HG03378 (cell line): ENCODE measurements around the gene SAMM50.
A peak's percentile ranks its signal among the peaks of the same experiment; 100 is the strongest.
"Not testable (repeated sequence)": the region's sequence is repeated elsewhere in the genome, so short reads cannot be mapped to it uniquely, and the experiment has no call there.

Experiments used
- ATAC-seq: cut with Tn5 transposase; IDR thresholded peaks from one replicate; pipeline ENCODE4 v1.9.1; 2021; ENCODE audit warnings: mild to moderate bottlenecking, moderate library complexity; ENCODE audit not compliant: unreplicated experiment

Gene SAMM50

DNA sequence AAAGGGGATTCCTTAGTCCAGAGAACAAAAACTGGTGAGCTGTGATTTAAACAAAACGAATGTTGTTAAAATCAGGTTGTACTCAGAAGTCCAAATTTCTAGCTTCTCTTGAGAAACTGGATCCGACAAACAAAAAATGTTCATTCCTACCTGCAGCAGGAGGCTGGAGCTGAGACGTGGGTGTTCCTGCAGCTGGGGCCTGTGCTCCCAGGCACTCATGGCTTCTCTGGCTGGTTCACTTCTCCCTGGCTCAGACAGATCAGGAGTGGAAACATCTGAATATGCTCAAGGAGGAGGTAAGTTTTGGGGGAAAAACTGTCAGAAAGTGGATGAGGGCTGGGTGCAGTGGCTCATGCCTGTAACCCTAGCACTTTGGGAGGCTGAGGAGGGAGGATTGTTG, 44.1 kb downstream of the SAMM50 start:
- no peak for ATAC-seq

DNA sequence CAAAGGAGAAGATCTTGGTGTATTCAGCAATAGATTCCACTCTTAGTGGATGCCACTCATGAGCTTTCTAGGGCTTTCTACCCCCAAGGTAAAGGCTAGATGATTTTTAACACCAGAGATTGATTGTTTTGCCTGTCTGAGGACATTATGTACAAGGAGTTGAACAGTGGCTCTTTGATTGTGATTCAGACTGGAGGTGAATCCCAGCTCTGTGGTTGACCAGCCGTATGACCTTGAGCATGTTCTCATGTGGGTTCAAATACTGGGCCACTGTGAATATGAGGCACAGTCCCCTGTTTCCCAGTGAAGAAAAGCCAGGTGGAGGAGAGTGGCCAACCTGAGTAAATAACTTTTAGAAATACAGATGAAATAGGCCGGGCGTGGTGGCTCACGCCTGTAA, 44.9 kb downstream of the SAMM50 start:
- ATAC-seq, result no peak

DNA sequence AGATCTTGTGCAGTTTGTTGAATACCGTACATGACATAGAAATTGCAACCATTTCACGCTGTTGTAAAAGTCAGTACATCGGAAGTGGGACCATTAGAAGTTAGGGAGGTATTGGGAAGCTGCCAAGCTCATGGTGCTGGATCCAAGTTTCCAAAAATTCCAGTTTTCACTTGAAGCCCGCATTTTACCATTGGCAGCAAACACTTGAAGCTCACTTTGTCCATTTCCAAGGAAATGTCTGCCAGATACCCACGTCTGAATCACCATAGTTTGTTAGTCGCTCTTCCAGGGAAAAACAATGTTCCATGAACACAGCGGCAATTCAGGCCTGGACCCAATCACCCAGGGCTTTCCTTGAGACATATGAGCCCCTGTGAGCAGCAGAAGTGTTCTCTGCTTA, 46.3 kb downstream of the SAMM50 start:
- ATAC-seq, result no peak

DNA sequence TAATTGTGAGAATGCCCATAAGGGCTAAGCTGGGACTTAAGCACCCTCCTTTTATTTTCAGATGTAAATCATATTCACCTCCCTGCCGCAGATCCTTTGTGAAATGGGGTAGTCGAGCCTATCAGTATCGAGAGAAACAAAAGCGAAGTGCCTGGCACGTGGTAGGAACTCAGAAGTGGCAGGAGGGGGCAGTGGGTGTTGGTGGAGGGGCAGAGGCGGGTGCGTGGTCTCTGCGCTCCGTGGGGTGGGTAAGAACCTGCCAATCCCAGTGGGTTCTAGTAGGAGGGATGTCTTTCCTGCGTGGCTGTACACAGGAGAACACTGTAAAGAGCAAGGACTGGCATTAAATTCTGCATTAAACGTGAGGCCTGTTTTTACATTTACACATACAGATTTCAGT, 47.1 kb downstream of the SAMM50 start:
- ATAC-seq, result no peak

DNA sequence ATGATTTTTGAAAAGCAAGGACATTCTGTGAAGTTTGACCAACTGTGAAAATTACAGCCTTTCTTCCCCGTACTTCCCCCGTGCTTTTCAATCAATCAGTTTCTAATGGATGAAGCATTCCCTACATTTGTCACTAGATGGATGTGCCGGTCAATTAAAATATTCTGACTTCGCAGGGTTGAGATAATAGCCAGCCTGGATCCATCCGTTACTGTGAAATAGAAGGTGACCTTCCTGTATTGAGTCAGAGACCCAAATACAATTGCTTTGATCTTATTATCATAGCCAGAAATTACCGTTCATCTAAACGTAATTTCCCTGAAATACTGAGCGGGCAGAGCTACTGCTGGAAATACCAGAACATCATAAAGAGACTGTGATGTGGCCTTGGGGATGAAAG, 47.8 kb downstream of the SAMM50 start:
- ATAC-seq, result no peak

DNA sequence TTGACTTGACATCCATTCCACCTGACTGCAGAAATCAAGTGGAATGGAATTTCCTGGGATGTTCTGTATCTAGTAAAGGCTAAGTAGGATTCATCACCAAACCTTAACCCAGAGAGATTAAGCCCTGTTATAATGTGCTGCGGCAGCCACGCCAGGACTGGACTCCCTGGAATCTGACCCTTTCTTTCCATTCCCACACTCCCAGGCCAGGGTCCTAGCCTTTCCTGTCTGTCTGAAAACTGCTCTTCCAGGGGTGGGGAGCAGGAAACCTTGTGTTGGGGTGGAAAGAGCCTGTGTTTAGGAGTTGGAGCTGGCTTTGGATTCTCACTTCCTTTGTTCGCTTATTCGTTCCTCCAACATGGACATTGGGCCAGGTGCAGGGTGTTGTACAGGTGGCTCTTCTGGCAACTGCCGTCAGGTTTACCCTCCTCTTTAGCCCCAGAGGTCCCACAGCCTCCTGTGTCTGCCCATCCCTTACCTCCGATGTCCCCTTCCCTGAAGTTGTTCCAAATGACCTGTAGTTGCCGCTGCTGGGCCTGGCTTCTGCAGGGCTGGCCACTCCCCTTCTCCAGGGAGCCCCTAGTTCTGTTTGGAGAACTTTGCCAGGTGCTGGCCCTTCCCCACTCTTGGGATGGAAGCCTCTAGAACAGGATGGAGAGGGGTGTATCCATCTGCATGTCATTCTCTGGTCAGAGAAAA, 48.3 kb downstream of the SAMM50 start:
- ATAC-seq, result no peak

DNA sequence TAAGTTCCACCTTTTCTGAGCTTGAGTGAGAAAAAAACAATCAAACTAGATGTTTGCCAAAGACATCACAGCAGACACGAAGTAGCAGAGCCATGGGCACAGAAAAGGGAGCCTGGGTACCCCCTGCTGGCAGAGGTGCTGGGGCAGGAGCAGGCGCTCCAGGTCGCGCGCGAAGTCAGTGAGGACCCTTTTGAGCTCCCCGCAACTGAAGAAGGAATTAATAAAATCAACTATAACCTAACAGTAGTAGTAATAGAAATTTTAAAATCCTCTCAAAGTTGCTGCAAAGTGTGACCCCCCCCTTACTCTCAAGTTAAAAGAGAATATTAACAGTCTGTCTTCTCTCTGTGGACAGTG, 48.8 kb downstream of the SAMM50 start:
- no peak for ATAC-seq

DNA sequence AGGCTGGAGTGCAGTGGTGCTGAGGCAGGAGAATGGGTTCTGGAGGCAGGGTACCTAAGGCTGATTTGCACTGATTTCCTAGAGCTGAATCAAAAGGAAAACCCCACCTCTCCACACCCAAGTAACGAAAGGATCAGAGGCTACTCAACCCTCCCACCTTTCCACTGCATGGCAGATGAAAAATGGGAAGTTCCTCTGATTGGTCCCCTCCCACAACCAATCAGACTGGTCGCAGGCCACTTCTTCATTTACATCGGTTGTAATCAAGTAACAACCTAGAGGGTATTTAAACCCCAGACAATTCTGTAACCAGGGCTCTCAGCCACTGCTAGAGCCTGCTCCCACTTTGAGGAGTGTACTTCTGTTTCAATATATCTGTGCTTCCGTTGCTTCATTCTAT, 50.3 kb downstream of the SAMM50 start:
- no peak for ATAC-seq

DNA sequence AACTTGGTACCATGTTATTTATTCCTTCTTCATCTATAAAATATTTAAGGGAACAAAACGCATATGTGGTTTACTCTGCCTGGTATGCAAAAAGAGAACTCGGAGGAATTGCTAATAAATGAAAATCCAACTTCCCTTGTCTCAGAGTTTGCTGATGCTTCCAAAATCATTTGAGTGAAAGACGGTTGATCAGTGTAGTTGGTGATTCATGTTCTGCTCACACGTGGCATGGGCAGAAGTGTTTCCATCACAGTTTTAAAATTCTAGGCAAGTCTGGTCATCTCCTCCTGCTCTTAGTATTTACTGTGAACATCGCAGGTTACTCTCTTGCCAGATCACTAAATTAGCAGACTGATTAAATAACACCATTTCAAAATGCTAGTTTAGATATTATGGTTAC, 56.9 kb downstream of the SAMM50 start:
- ATAC-seq, result no peak

DNA sequence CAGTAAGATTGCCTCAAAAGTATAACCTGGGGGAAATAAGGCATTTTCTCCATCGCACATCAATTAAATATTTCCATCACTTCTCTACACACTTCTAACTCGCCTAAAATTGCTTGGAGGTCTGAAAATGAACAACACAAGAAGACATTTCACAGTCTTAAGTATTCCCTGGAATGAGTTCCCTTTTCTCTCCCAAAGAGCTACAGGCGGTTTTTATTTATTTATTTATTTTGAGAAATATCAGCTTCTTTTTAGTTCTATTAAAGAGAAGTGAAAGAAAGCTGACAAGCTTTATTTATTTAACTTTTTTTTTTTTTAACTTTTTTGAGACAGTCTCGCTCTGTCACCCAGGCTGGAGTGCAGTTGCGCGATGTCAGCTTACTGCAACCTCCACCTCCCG, 57.3 kb downstream of the SAMM50 start:
- ATAC-seq, result no peak

DNA sequence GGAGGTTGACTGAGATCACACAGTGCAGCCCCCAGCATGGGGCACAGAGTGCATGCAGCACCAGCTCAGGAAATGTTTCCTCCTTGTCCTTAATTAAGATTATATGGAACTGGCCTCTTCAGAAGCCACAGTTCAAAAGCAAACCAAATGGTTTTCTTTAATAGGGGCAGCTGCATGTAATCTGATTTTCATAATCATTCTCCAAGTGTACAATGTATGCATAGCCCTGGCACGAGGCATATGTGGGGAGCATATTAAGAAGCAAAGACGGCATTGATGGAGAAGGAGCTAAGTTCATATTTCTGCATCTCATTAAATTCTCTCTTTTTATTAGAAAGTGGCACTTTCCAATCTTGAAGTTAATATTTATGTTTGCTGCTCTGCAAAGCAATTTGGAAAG, 59.0 kb downstream of the SAMM50 start:
- ATAC-seq, result no peak

DNA sequence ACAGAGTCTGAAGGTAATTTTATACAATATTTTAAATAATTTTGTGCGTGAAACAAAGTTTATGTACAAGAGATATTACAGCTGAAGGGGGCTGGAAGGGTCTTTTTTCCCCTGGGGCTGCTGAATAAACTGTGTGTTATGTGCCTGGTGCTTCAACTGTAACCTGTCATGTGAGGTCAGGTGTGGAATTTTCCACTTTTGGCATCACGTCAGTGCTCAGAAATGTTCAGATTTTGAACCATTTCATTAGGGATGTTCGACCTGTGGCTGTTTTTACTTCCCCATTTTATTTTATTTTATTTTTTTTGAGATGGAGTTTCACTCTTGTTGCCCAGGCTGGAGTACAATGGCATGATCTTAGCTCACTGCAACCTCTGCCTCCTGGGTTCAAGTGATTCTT, 61.3 kb downstream of the SAMM50 start:
- not testable (repeated sequence) for ATAC-seq

DNA sequence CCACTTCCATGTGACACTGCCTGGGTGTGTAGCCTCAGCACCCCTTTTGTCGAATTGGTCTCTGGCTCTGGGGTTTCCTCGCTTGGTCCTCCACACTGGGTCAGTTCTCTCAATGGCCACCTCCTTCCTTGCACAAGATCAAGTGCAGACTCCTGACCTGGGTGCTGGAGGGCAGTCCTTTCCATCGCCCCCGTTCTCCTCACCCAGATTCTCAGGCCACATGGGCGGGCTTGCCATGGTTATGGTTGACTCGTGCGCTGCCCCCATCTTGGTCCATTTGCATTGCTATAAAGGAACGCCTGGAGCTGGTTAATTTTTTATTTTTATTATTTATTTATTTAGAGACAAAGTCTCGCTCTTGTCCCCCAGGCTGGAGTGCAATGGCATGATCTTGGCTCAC, 63.4 kb downstream of the SAMM50 start:
- no peak for ATAC-seq

DNA sequence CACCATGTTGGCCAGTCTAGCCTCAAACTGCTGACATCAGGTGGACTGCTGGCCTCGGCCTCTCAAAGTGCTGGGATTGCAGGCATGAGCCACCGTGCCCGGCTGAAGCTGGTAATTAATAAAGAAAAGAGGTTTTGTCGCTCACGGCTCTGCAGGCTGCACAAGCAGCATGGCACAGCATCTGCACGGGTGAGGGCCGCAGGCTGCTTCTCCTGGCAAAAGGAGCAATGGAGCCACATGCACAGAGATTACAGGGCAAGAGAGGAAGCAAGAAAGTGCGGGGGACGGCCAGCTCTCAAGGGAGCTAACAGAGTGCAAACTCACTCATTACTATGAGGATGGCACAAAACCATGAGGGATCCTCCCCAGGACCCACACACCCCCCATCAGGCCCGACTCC, 64.2 kb downstream of the SAMM50 start:
- ATAC-seq, result no peak

DNA sequence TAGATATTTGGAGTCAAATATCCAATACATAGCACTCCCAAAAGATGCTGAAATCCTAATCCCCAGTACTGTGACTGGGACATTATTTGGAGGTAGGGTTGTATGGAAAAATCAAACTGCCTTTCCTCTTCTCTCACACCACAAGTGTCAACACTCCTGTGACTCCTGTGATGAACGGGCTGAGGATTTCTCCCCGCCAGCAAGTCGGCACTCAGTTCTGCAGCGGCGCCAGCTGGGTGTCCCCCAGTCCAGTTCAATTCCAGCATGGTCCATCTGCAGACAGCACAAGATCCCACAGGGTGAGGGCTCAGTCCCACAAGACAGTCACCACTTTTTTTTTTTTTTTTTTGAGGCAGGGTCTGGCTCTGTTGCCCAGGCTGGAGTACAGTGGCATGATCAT, 64.6 kb downstream of the SAMM50 start:
- ATAC-seq, result no peak

DNA sequence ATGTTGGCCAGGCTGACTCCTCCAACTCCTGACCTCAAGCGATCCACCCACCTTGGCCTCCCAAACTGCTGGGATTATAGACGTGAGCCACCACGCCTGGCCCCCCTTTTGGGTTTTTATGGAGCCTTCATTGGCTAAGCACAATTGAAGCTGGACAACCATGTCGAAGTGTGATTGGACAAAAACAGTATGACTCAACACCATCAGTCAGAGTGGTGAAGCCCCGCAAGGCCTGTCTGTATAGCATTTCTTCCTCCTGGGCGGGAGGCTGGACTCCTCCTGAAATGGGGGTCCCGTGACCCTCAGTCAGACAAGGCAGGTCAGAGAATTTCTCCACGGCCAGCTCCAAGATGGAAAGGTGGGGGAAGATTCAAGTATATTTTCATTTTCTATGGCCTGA, 65.7 kb downstream of the SAMM50 start:
- ATAC-seq, result no peak

DNA sequence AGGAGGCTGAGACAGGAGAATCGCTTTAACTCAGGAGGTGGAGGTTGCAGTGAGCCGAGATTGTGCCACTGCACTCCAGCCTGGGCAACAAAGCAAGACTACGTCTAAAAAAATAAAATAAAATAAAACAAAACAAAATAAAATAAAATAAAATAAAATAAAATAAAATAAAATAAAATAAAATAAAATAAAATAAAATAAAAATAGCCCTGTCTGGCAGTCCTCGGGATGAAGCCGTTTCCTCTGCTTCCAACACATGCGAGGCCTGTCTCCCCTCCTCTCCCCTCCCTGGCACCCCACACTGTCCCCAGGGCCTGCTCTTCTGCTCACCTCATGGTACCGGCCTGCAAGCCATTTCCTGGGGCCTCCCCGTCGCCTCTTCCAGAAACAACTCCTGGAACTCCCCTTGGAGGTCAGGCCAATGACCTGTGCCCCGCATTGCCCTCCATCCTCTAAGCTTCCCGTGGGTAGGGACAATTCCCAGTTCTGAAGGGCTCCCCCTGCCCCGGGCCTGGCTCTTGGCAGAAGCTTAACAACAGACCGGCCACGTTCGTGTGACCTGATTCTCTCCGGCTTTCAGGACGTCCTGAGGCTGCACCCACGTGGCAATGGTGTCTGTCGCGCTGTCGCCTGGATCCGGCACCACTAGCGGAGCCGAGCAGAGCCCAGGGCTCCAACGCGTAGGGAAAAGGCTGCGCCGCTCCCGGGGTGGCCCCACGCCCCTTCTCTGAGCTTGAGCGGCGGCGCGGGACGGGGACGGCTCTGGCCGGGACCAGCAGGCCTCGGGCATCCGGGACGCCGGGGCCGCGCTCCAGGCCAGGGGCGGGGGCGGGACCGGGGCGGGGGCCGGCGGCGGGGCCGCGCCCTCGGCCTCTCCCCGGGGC, 68.4 kb downstream of the SAMM50 start:
- no peak for ATAC-seq

DNA sequence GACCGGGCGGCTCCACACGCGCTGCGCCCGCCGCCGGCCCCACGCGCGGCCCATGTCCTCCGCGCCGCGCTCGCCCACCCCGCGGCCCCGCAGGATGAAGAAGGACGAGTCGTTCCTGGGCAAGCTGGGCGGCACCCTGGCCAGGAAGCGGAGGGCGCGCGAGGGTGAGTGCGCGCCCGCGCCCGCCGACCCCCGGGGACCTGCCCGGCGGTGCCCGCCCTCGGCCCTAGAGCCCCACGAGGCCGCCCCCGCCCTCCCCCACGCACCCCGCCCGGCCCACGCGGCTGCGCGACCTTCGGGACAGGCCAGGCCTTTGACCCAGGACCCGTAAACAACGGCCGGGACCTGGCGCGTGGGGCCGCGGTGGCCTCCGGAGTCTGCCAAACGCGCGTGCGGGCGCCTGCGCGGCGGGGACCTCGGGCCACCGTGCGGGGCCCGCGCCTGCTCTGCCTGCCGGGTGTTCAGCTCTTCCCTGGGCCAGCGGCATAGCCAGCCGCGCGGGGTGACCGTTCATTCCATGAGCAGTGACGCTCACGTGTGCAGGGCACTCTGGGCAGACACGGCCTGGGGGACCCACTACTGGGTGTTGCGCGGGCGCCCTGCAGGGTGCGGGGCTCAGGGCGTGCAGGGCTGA, 69.2 kb downstream of the SAMM50 start, which contains the start of gene PARVB:
Gene PARVB (plus strand): TSS at position 15 of the 634 bp plus-strand sequence. CDS start 38 bp downstream, at position 53.
- ATAC-seq, result no peak

DNA sequence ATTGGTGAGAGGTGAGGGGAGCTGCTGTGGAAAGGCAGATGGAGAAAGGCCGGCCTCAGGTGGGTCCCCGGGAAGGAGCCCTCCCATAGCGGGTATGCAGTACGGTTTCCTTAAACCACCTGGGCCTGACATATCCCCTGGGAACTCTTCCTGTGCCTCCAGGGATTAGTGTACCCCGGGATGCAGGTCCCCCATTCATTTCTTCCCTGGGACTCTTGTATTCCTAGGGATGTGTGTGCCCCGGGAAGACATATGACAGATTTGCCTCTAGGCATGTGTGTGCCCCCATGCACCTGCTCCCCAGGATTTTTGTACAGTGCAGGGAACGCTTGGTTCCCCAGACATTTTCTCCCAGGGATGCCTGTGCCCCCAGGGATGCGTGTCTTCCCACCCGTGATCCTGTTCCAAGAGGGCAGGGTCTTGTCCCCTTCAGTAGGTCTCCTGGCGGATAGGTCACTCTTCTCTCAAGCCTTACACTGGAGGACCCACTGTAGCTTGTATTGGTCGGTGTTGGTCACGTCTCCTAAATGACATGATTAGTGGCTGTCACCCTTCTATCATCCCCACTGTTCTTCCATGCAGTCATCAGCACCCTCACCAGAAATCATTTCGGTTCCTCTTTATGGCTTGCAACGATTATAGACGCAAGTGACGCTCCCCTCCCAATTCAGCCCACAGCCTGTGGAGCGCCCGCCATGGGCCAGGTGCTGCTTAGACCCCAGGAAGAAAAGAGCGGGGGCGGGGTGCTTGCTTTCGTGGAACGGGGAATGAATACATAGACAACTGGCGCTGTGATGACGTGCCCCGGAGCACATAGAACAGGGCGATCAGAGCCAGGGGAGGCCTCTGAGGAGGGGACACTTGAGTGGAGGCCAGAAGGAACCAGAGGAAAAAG, 70.2 kb downstream of the SAMM50 start:
- peak; percentile 72 for ATAC-seq

DNA sequence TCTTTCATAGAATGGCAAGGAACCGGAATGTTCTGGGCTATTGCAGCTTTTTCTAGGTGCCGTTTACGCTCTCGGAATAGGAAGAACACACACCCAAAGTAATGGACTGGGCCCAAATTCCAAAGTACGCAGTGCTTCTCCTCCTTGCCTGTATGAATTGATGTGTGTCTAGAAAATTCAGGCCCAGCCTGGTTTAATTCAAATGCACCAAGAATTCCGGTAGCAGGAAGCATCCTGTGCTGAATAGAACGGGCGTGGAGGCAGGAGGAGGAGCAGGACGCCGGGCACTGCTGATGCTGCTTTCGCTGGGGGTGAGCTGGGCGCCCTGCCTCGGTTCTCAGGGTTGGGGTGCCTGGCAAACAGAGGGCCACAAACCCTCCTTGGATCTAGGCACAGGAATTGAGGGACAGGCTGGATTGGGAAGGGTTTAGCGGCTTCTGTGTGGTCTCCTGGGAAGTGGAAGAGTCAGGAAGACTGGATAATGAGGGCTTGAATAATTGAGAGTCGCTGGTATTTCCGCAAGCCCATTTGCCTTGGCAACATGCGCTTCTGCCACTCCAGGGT, 70.9 kb downstream of the SAMM50 start:
- ATAC-seq, result no peak
